GM10266 (cell line): Measurements from ENCODE around the gene TTC4.

Source experiments
- DNase-seq: peaks from one replicate; pipeline ENCODE4 v3.0.0; 2012; ENCODE audit errors: extremely low spot score
- TF ChIP-seq, protein P1 (sequence below): IDR thresholded peaks from 2 replicates; pipeline ENCODE4 v1.5.1; 2012; ENCODE audit warnings: mild to moderate bottlenecking, low read depth; ENCODE audit not compliant: control insufficient read depth, insufficient read depth; ENCODE audit errors: missing control alignments

TTC4 gene

DNA sequence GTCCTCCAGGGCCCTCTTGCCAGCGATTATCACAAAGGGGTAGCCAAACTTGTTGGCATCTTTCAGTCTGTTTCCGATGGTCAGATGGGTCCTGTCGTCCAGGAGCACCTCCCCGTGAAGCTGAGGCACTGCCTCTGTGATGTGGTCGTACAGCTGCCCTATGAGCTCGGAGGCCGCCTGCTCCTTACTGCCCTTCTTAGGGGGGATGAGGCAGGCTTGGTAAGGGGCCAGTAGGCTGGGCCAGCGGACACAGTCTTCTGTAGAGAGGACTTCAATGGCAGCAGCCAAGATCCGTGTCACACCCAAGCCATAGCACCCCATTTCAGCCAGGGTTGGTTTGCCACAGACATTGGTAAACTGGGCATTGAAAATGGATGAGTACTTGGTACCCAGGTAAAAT, 42.2 kb downstream of the TTC4 start:
- TF ChIP-seq, protein P1, sequence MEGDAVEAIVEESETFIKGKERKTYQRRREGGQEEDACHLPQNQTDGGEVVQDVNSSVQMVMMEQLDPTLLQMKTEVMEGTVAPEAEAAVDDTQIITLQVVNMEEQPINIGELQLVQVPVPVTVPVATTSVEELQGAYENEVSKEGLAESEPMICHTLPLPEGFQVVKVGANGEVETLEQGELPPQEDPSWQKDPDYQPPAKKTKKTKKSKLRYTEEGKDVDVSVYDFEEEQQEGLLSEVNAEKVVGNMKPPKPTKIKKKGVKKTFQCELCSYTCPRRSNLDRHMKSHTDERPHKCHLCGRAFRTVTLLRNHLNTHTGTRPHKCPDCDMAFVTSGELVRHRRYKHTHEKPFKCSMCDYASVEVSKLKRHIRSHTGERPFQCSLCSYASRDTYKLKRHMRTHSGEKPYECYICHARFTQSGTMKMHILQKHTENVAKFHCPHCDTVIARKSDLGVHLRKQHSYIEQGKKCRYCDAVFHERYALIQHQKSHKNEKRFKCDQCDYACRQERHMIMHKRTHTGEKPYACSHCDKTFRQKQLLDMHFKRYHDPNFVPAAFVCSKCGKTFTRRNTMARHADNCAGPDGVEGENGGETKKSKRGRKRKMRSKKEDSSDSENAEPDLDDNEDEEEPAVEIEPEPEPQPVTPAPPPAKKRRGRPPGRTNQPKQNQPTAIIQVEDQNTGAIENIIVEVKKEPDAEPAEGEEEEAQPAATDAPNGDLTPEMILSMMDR: no peak
- DNase-seq: no peak

DNA sequence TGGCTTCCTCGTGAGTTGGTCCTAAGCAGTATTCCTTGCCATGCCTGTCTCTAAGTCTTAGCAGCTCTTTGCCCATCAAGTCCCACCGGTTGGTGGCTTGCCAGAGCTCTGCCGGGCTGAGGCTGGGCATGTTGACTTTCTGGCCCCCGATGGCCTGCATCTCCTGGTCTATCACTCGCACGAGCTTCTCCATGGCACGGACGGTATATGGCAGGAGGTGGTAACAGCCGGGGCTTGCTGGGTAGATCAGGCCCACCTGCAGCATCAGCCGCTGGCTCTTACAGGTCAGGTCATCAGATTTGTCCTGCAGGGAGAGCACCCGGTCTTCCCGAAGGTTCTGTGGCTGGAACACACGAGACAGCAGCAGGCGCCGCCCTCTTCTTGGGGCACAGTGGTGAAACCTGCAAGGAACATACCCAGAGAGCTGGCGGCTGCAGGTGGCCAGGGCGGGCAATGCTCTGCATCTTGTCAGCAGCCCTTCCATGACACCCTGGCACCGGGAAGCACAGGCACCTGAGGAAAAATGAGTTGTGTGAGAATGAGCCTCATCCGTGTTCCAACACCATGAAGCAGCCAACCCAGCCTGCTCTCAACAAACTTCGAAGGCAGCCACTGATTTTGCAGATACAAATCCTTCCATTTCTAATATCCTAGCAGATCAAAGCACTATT, 43.2 kb downstream of the TTC4 start:
- DNase-seq: no peak
- TF ChIP-seq, protein P1: no peak

DNA sequence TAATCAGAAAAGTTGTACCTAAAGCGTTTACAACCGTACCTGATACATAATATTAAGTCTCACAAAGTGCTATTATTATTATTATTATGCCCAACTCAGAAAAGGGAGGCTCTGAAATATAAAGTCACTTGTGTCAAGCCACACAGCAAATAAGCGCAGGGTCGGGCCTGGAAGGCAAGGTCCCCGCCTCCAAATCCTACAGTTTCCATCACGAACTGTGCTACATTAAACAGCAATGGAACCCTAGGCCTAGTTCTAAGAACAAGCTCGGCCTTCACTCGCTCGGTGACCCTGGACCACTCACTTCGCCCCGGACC, 48.1 kb downstream of the TTC4 start:
- no peak for DNase-seq
- TF ChIP-seq, protein P1: no peak

DNA sequence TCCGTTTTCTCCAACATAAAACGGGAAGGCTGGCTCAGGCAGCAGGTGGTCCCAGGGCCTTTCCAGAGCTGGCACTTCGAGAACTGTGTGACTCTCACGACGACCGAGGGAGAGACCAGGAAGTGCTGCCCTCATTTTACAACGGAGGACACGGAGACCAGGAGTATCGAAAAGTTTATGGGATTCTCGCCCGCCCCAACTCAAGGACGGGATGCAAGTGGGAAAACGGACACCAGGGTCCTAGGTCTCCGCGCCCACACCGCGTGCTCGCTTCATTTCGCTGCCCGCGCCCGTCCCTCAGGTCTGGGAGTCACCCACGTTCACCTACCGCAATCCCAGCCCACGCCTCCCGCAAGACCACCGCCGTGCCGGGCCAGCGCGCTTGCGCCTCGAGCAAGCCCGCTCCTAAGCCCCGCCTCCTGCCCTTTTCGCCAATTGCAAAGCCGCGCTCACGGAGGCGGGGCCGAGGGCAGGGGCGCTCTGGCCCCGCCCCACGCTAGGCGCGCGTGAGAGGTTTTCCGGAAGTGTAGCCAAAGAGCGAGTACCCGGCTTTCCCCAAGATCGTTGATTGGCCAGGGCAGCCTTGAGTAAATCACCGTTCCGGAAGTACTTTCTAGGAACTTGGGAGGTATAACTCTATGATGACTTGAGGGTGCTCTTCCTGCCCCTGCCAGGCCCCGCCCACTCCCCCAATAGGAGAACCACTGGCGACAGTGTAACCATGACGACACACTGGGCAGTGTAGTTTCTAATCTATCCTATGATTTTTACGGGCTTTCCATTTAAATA, 48.7 kb downstream of the TTC4 start, which contains the start of gene PARS2:
Gene PARS2 (minus strand): TSS at position 391 of the 789 bp plus-strand sequence. CDS start 5,362 bp downstream, outside the sequence.
- DNase-seq: peak; percentile 97

DNA sequence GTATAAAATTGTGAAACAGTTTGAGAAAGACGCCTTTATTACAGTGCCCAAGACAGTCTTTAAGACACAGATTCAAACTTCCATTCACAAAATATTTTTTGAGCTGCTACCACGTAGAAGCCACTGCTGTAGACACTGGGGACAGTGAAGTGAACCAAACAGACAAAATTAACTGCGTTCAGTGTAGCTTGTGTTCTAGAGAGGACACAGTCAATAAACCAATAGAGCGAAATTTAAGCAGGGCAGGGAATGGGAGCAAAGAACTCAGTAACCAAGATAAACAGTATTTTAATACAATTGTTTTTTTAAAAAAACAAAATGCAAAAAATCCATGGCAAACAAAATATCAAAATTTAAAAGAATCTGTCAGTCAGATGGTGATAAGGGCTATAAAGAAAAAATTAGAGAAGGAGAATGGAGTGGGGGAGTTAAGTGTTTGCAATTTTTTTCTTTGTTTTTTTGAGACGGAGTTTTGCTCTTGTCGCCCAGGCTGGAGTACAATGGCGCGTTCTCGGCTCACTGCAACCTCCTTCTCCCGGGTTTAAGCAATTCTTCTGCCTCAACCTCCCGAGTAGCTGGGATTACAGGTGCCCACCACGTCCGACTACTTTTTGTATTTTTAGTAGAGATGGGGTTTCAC, 49.4 kb downstream of the TTC4 start:
- DNase-seq: no peak
- TF ChIP-seq, protein P1: no peak

More for the DNA sequence above, 48.7 kb downstream of the TTC4 start, which contains the start of gene PARS2:
- TF ChIP-seq, protein P1: no peak

DNA sequence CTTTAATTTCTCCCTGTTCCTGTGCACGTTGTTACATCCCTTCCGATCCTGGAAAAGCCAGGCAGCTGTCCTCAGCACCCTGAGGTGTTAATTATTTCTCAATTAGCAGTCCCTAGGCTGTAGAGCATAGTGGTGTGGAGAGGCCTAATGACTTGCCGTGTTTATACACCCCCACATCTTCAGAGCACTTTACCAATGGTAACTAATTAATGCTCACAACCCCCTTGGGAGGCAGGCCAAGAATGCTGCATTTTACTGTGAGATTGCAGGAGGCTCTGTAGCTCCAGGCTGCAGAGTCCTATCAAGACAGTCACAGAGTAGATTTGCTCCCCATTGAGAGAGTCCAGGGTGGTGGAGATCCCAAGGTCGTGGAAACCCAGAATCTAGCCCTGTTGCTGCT, 51.1 kb downstream of the TTC4 start:
- DNase-seq: no peak
- TF ChIP-seq, protein P1: no peak
